Measurements from ENCODE around the gene TRPM3.

The TRPM3 gene

GRCh38 chr9:70746760-70747159 lies 374.7 kb downstream of the TRPM3 start (continued):
- TF ChIP-seq ZNF704 (tag by site-specific recombination; IDR thresholded peaks at IDR 0.05) (no peak), FEZF1 (tag by site-specific recombination; IDR thresholded peaks at IDR 0.05) (peak; percentile 43), ZNF513 (tag by site-specific recombination; IDR thresholded peaks at IDR 0.05) (peak; percentile 51; the same call in 1 of the 2 replicates), ZXDB (tag by site-specific recombination; IDR thresholded peaks at IDR 0.05) (peak; percentile 34; the same call in 1 of the 2 replicates), GFI1B (tag by site-specific recombination; IDR thresholded peaks at IDR 0.05) (peak; percentile 70; the same call in 1 of the 2 replicates), ZIC2 (tag by site-specific recombination; IDR thresholded peaks at IDR 0.05) (no peak), ZNF654 (tag by site-specific recombination; IDR thresholded peaks at IDR 0.05; ENCODE audit: low read depth) (no peak), ZNF521 (tag by site-specific recombination; IDR thresholded peaks at IDR 0.05) (no peak), ZSCAN16 (tag by site-specific recombination; IDR thresholded peaks at IDR 0.05) (no peak), ZNF324 (tag by site-specific recombination; IDR thresholded peaks at IDR 0.05) (no peak), KLF1 (tag by site-specific recombination; IDR thresholded peaks at IDR 0.05) (no peak), ZNF48 (tag by site-specific recombination; IDR thresholded peaks at IDR 0.05) (no peak), TSHZ1 (tag by site-specific recombination; IDR thresholded peaks at IDR 0.05; ENCODE audit: borderline replicate concordance) (peak; percentile 27; the same call in 1 of the 2 replicates), ZNF354C (tag by site-specific recombination; IDR thresholded peaks at IDR 0.05; ENCODE audit: borderline replicate concordance, low read depth) (no peak), ZNF488 (tag by site-specific recombination; IDR thresholded peaks at IDR 0.05) (no peak), ZNF132 (tag by site-specific recombination; IDR thresholded peaks at IDR 0.05; ENCODE audit: borderline replicate concordance) (no peak), ZNF394 (tag by site-specific recombination; IDR thresholded peaks at IDR 0.05; ENCODE audit: borderline replicate concordance) (no peak), ZNF558 (tag by site-specific recombination; IDR thresholded peaks at IDR 0.05) (no peak), KLF16 (tag by site-specific recombination; IDR thresholded peaks at IDR 0.05) (no peak), ZNF449 (tag by site-specific recombination; IDR thresholded peaks at IDR 0.05) (no peak), ZNF548 (tag by site-specific recombination; IDR thresholded peaks at IDR 0.05) (no peak), KLF10 (tag by site-specific recombination; IDR thresholded peaks at IDR 0.05) (0 out of 2 replicates have a peak, but pooled peaks have one; percentile 28), ZNF561 (tag by site-specific recombination; IDR thresholded peaks at IDR 0.05; ENCODE audit: borderline replicate concordance) (peak; percentile 55; the same call in 1 of the 2 replicates), KLF8 (tag by site-specific recombination; IDR thresholded peaks at IDR 0.05) (peak; percentile 10; the same call in 1 of the 2 replicates), ZNF610 (tag by site-specific recombination; IDR thresholded peaks at IDR 0.05; ENCODE audit: borderline replicate concordance) (no peak), ZNF341 (tag by site-specific recombination; IDR thresholded peaks at IDR 0.05; ENCODE audit: low read depth) (no peak), ZBTB44 (tag by site-specific recombination; IDR thresholded peaks at IDR 0.05) (peak; percentile 77), ZNF544 (tag by site-specific recombination; IDR thresholded peaks at IDR 0.05) (no peak), ZEB2 (tag by site-specific recombination; IDR thresholded peaks at IDR 0.05) (peak; percentile 63), ZNF274 (IDR thresholded peaks at IDR 0.05; ENCODE audit: low read length) (no peak), ZNF274 (tag by site-specific recombination; IDR thresholded peaks at IDR 0.05; ENCODE audit: borderline replicate concordance) (no peak), ZNF223 (tag by site-specific recombination; IDR thresholded peaks at IDR 0.05) (no peak)
